IPS-20b (cell line): Measurements from ENCODE around the gene ST3GAL5.

Experiments
- H3K27ac ChIP-seq: one replicate; pipeline ENCODE4 v1.5.1; 2013; ENCODE audit warnings: low read length
- H3K27me3 ChIP-seq: 2 replicates; pipeline ENCODE4 v1.6.1; 2013; ENCODE audit warnings: mild to moderate bottlenecking, low read length, inconsistent platforms; ENCODE audit not compliant: insufficient read depth
- H3K36me3 ChIP-seq: 2 replicates; pipeline ENCODE4 v1.6.1; 2013; ENCODE audit warnings: low read depth, mild to moderate bottlenecking, inconsistent platforms, low read length, moderate library complexity; ENCODE audit not compliant: insufficient read depth
- H3K4me1 ChIP-seq: 2 replicates; pipeline ENCODE4 v1.6.1; 2013; ENCODE audit warnings: mild to moderate bottlenecking, control low read depth, inconsistent platforms, low read length, moderate library complexity; ENCODE audit not compliant: insufficient read depth
- H3K4me3 ChIP-seq: 2 replicates; pipeline ENCODE4 v1.5.1; 2013; ENCODE audit warnings: mild to moderate bottlenecking, low read length, inconsistent platforms
- H3K9ac ChIP-seq: 2 replicates; pipeline ENCODE4 v1.6.1; 2013; ENCODE audit warnings: low read depth, mild to moderate bottlenecking, inconsistent platforms, low read length, moderate library complexity
- H3K9me3 ChIP-seq: 2 replicates; pipeline ENCODE4 v1.6.1; 2013; ENCODE audit warnings: mild to moderate bottlenecking, low read depth, low read length, inconsistent platforms; ENCODE audit not compliant: insufficient read depth

The ST3GAL5 gene

GRCh38 chr2:85854897-85855296, 33.9 kb downstream of the ST3GAL5 start:
- no peaks in the 10 kb centered on the region for H3K27me3 ChIP-seq
- 0 out of 2 replicates have a peak, but pooled peaks cover 4% of the 10 kb centered on the region for H3K36me3 ChIP-seq
- H3K9me3 ChIP-seq = no peaks in the 10 kb centered on the region
- no peak overlapping the region for H3K4me3 ChIP-seq
- no peak overlapping the region for H3K9ac ChIP-seq
- no peaks in the 10 kb centered on the region for H3K4me1 ChIP-seq
- no peak overlapping the region for H3K27ac ChIP-seq

GRCh38 chr2:85854166-85854509, 34.7 kb downstream of the ST3GAL5 start:
- no peaks in the 10 kb centered on the region for H3K9me3 ChIP-seq
- 0 out of 2 replicates have a peak, but pooled peaks cover 4% of the 10 kb centered on the region for H3K36me3 ChIP-seq
- H3K4me1 ChIP-seq = no peaks in the 10 kb centered on the region
- no peaks in the 10 kb centered on the region for H3K27me3 ChIP-seq
- H3K27ac ChIP-seq = no peak overlapping the region
- no peak overlapping the region for H3K9ac ChIP-seq
- H3K4me3 ChIP-seq = no peak overlapping the region

- no peaks in the 10 kb centered on the region for H3K9me3 ChIP-seq
- H3K4me1 ChIP-seq = no peaks in the 10 kb centered on the region
- H3K27me3 ChIP-seq = no peaks in the 10 kb centered on the region
- H3K9ac ChIP-seq = no peak overlapping the region
- no peak overlapping the region for H3K27ac ChIP-seq
- H3K36me3 ChIP-seq = 0 out of 2 replicates have a peak, but pooled peaks cover 4% of the 10 kb centered on the region
- H3K4me3 ChIP-seq = no peak overlapping the region
These were observed 35.2 kb downstream of the ST3GAL5 start for GRCh38 chr2:85853499-85854165.

- H3K9me3 ChIP-seq = no peaks in the 10 kb centered on the region
- H3K4me1 ChIP-seq = no peaks in the 10 kb centered on the region
- H3K36me3 ChIP-seq = 0 out of 2 replicates have a peak, but pooled peaks cover 4% of the 10 kb centered on the region
- H3K9ac ChIP-seq = no peak overlapping the region
- H3K27ac ChIP-seq = no peak overlapping the region
- no peaks in the 10 kb centered on the region for H3K27me3 ChIP-seq
- no peak overlapping the region for H3K4me3 ChIP-seq
These were observed 35.8 kb downstream of the ST3GAL5 start for GRCh38 chr2:85852937-85853498.

- H3K27me3 ChIP-seq = no peaks in the 10 kb centered on the region
These were observed 36.5 kb downstream of the ST3GAL5 start for GRCh38 chr2:85852152-85852840.

GRCh38 chr2:85851253-85852151, 37.3 kb downstream of the ST3GAL5 start:
- Histone ChIP-seq H3K4me3 (no peak overlapping the region), H3K36me3 (0 out of 2 replicates have a peak, but pooled peaks cover 8% of the 10 kb centered on the region), H3K4me1 (no peaks in the 10 kb centered on the region), H3K9ac (no peak overlapping the region), H3K27ac (no peak overlapping the region), H3K27me3 (no peaks in the 10 kb centered on the region), H3K9me3 (no peaks in the 10 kb centered on the region)

More at GRCh38 chr2:85852152-85852840, 36.5 kb downstream of the ST3GAL5 start:
- Histone ChIP-seq H3K9ac (no peak overlapping the region), H3K36me3 (0 out of 2 replicates have a peak, but pooled peaks cover 4% of the 10 kb centered on the region), H3K9me3 (no peaks in the 10 kb centered on the region), H3K27ac (no peak overlapping the region), H3K4me3 (no peak overlapping the region), H3K4me1 (no peaks in the 10 kb centered on the region)

GRCh38 chr2:85850451-85850850, 38.3 kb downstream of the ST3GAL5 start:
- Histone ChIP-seq H3K27ac (no peak overlapping the region), H3K9ac (no peak overlapping the region), H3K4me3 (no peak overlapping the region), H3K36me3 (0 out of 2 replicates have a peak, but pooled peaks cover 8% of the 10 kb centered on the region), H3K4me1 (no peaks in the 10 kb centered on the region), H3K27me3 (no peaks in the 10 kb centered on the region), H3K9me3 (no peaks in the 10 kb centered on the region)

GRCh38 chr2:85847051-85847588, 41.7 kb downstream of the ST3GAL5 start:
- H3K27me3 ChIP-seq = no peaks in the 10 kb centered on the region
- H3K4me3 ChIP-seq = no peak overlapping the region
- 0 out of 2 replicates have a peak, but pooled peaks cover 8% of the 10 kb centered on the region for H3K36me3 ChIP-seq
- no peak overlapping the region for H3K9ac ChIP-seq
- H3K27ac ChIP-seq = no peak overlapping the region
- no peaks in the 10 kb centered on the region for H3K4me1 ChIP-seq
- H3K9me3 ChIP-seq = no peaks in the 10 kb centered on the region

- Histone ChIP-seq H3K27ac (no peak overlapping the region), H3K9me3 (no peaks in the 10 kb centered on the region), H3K4me1 (no peaks in the 10 kb centered on the region), H3K36me3 (0 out of 2 replicates have a peak, but pooled peaks cover 8% of the 10 kb centered on the region), H3K27me3 (no peaks in the 10 kb centered on the region), H3K4me3 (no peak overlapping the region), H3K9ac (no peak overlapping the region)
These were observed 42.4 kb downstream of the ST3GAL5 start for GRCh38 chr2:85846411-85846810.

- 0 out of 2 replicates have a peak, but pooled peaks cover 4% of the 10 kb centered on the region for H3K36me3 ChIP-seq
- no peak overlapping the region for H3K4me3 ChIP-seq
- no peak overlapping the region for H3K27ac ChIP-seq
- no peak overlapping the region for H3K9ac ChIP-seq
- H3K9me3 ChIP-seq = no peaks in the 10 kb centered on the region
- no peaks in the 10 kb centered on the region for H3K4me1 ChIP-seq
- no peaks in the 10 kb centered on the region for H3K27me3 ChIP-seq
These were observed 44.3 kb downstream of the ST3GAL5 start for GRCh38 chr2:85844486-85844885.

GRCh38 chr2:85843543-85843942, 45.2 kb downstream of the ST3GAL5 start:
- no peak overlapping the region for H3K27ac ChIP-seq
- 0 out of 2 replicates have a peak, but pooled peaks cover 4% of the 10 kb centered on the region for H3K36me3 ChIP-seq
- no peaks in the 10 kb centered on the region for H3K4me1 ChIP-seq
- H3K9me3 ChIP-seq = no peaks in the 10 kb centered on the region
- H3K4me3 ChIP-seq = no peak overlapping the region
- H3K9ac ChIP-seq = no peak overlapping the region
- H3K27me3 ChIP-seq = no peaks in the 10 kb centered on the region
